Measurements from ENCODE around the gene GLRX2. TPM values are rescaled to one million over a fixed set of nuclear protein-coding genes. Genes with fewer than 3 reads are reported as not detected.

The GLRX2 gene
- total RNA-seq, 2 donors from 2014 or later: 1.3 to 2.6 TPM

DNA sequence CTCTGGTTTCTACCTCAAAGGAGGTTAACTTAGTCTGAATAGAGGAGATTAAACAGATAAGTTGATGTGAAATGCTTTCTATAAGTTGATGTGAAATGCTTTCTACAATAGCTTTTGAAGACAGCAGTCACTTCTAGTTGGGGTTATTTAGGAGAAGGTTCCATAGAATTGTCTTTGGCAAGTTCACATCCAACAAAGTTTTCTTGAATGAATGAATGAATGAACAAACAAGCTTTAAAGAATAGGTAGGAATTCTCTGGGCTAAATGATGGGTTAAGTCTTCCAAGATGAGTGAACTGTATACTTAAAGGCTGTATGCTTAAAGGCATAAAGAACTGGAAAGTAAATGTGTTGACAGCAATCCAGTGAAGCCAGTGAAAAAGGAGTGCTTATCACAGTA is 18.5 kb upstream of the GLRX2 start:
- H3K27me3 ChIP-seq: no peaks in the 10 kb centered on the region
- TF ChIP-seq, protein P1, sequence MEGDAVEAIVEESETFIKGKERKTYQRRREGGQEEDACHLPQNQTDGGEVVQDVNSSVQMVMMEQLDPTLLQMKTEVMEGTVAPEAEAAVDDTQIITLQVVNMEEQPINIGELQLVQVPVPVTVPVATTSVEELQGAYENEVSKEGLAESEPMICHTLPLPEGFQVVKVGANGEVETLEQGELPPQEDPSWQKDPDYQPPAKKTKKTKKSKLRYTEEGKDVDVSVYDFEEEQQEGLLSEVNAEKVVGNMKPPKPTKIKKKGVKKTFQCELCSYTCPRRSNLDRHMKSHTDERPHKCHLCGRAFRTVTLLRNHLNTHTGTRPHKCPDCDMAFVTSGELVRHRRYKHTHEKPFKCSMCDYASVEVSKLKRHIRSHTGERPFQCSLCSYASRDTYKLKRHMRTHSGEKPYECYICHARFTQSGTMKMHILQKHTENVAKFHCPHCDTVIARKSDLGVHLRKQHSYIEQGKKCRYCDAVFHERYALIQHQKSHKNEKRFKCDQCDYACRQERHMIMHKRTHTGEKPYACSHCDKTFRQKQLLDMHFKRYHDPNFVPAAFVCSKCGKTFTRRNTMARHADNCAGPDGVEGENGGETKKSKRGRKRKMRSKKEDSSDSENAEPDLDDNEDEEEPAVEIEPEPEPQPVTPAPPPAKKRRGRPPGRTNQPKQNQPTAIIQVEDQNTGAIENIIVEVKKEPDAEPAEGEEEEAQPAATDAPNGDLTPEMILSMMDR (IDR thresholded peaks at IDR 0.05): no peak
- TF ChIP-seq POLR2A (IDR thresholded peaks at IDR 0.05): no peak
- no peaks in the 10 kb centered on the region for H3K9me3 ChIP-seq
- no peak overlapping the region for H3K27ac ChIP-seq
- ATAC-seq (no peak), DNase-seq (no peak)
- H3K4me3 ChIP-seq: no peak overlapping the region
- intact Hi-C loops (cut with DNase I): no loop called here
- H3K4me1 ChIP-seq: peaks cover 28% of the 10 kb centered on the region
- H3K36me3 ChIP-seq (replicated peaks in 1 of 2; ENCODE audit: insufficient read depth in 1 of 2, low read depth in 2 of 2): no peaks in the 10 kb centered on the region

DNA sequence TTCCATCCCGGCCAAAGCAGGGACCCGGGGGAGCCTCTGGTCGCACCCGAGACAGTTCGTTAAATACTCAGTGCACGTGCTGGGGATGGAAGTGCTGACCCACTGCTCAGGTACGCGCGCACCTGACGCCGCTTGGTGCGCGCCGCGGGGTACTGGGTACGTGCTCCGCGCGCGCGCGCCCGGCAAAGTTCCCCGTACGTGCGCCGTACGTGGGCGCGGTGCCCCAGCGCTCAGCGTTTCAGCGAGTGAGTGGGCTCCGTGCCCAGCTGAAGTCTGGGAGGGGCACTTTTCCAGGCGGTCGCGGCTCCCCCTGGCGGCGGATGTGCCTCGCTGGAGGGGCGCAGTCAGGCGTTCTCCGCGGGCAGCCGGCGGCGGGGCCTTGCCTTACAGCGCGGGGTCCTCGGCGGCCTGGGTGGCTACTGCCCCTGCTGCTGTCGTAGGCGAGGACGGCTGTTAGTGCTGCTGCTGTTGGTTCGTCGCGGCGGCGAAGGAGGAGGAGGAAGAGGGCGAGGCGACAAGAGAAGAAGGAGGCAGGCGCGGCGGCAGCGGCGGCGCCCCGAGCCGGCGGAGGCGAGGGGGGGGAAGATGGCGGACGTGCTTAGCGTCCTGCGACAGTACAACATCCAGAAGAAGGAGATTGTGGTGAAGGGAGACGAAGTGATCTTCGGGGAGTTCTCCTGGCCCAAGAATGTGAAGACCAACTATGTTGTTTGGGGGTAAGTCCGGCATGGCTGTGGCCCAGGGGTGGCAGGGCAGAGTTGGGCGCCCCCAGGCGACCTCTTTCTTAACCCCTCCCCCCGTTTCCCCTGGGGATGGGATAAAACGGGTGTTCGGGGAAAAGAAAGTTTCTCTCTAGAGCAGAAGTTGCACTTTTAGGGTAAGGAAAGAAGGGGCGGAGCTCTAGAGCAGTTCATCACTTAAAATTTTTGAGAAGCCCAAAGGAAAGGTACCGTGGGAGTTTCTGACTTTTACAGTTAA is 16.7 kb upstream of the GLRX2 start, which contains the start of gene CDC73:
Gene CDC73, plus strand, starts transcription at position 416 of the 978 bp plus-strand sequence. Its CDS starts 170 bp downstream, at position 586.
- intact Hi-C loops (cut with DNase I): no loop called here
- peaks cover 28% of the 10 kb centered on the region for H3K4me1 ChIP-seq
- H3K36me3 ChIP-seq (replicated peaks in 1 of 2; ENCODE audit: insufficient read depth in 1 of 2, low read depth in 2 of 2): no peaks in the 10 kb centered on the region
- peak; percentile 96 to 98 (median 97) for DNase-seq
- H3K4me3 ChIP-seq: peak within 1 kb of the TSS; percentile 78 to 86
- no peaks in the 10 kb centered on the region for H3K27me3 ChIP-seq
- 1% methylated on average over 32 to 80 of the region's 85 CpGs for WGBS, 2 donors
- no peaks in the 10 kb centered on the region for H3K9me3 ChIP-seq
- peak; percentile 75 to 93 (median 92) for TF ChIP-seq POLR2A (IDR thresholded peaks at IDR 0.05)
- TF ChIP-seq, protein P1 (IDR thresholded peaks at IDR 0.05): peak; percentile 92 to 100 (median 99)
- peak; percentile 97 for ATAC-seq
- peak within 1 kb of the TSS; percentile 90 to 93 (median 92) for H3K27ac ChIP-seq

DNA sequence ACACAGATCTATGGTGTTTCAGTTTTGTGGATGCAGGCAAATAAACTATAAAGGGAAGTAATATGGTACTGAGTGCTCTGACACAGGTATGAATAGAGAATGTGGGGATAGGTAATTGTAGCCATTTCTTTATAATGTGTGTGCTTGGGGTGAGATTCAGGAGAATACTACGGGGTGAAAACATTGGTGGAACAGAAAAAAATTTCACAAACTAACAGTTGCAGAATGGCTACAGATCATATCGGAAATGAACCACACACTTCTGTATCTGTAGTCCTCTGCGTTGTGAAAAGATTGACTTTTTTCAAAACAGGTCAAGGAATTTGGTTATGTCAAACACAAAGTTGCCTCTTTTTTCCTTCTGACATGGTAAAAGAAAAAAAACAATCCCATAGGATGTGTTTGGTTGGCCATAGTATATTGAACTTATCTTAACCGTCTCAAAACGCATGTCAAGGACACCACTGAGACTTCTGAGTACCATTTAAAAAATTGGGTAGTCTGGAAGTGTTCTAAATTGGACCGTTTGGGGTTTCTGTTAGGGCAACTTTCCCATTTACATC is 15.5 kb upstream of the GLRX2 start:
- Histone ChIP-seq H3K4me1 (peaks cover 28% of the 10 kb centered on the region), H3K27ac (no peak overlapping the region), H3K27me3 (no peaks in the 10 kb centered on the region), H3K36me3 (replicated peaks in 1 of 2; ENCODE audit: insufficient read depth in 1 of 2, low read depth in 2 of 2) (no peaks in the 10 kb centered on the region), H3K9me3 (no peaks in the 10 kb centered on the region), H3K4me3 (no peak overlapping the region)
- DNase-seq: no peak
- TF ChIP-seq, protein P1 (IDR thresholded peaks at IDR 0.05): no peak
- no peak for TF ChIP-seq POLR2A (IDR thresholded peaks at IDR 0.05)
- no peak for ATAC-seq
- intact Hi-C loops (cut with DNase I): no loop called here
- 56 to 61% methylated on average over 6 of the region's 6 CpGs for WGBS, 2 donors

DNA sequence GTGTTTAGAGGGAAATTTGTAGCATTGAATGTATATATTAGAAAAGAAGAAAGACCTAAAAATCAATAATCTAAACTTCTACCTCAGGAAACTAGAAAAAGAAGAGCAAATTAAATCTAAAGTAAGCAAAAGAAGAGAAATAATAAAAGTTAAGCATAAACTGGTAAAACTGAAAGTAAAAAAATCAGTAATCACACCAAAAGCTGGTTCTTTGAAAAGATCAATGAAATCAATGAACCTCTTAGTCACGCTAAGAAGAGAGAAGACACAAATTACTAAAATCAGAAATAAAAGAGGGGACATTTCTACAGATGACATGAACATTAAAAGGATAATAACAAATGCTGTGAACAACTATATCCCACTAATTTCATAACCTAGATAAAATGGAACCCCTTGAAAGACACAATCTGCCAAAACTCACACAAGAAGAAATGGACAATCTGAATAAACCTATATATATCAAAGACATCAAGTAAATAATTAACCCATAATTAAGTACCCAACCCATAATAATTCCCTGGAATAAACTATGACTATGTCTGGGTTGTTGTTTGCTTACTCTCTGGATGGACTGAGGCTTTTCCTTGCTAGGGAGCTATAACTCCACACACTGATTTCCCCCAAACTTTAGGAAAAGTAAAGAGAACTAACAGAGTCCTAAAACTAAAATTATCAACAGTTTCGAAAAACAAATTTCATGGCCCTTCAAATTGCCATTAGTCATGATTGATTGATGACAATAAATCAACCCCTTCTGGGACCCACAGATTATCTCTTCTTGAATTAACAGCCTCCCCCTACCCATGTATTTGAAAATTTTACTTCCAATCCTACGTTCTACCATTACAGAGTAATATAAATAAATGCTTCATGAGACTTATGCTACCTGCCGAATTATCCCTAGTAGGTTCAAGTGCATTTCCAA is 13.9 kb upstream of the GLRX2 start:
- TF ChIP-seq, protein P1 (IDR thresholded peaks at IDR 0.05): no peak
- TF ChIP-seq POLR2A (IDR thresholded peaks at IDR 0.05): no peak
- Histone ChIP-seq H3K27me3 (no peaks in the 10 kb centered on the region), H3K27ac (no peak overlapping the region), H3K36me3 (replicated peaks in 1 of 2; ENCODE audit: insufficient read depth in 1 of 2, low read depth in 2 of 2) (no peaks in the 10 kb centered on the region), H3K9me3 (no peaks in the 10 kb centered on the region), H3K4me1 (peaks cover 22% of the 10 kb centered on the region), H3K4me3 (no peak overlapping the region)
- DNase-seq (no peak), ATAC-seq (no peak)
- intact Hi-C loops (cut with DNase I): no loop called here
- WGBS, 2 donors: 61% methylated on average over 4 of the region's 4 CpGs

All from body of pancreas (tissue), 4 donors.